HEK293 (cell line): Measurements from ENCODE around the gene TMLHE.

ENCODE experiments used
- MZF1 ChIP-seq: fragments of 450-650 bp; formaldehyde crosslinking; IDR thresholded peaks from 2 replicates; pipeline ENCODE4 v1.5.1; 2017; ENCODE audit warnings: missing biosample characterization, missing genetic modification characterization, borderline replicate concordance
- ZSCAN18 ChIP-seq: fragments of 450-650 bp; formaldehyde crosslinking; IDR thresholded peaks from 2 replicates; pipeline ENCODE4 v1.5.1; 2016; ENCODE audit warnings: missing biosample characterization, missing genetic modification characterization

- no peak for TF ChIP-seq ZSCAN18
- TF ChIP-seq MZF1: no peak
These were observed 19.8 kb upstream of the TMLHE start for GRCh38 chrX:155632431-155633100.
